CMK (cell line): ENCODE data around the gene C20orf141.

Source experiments
- DNase-seq: peaks from one replicate; pipeline ENCODE4 v3.0.0-alpha.2; 2010; ENCODE audit warnings: low read depth

C20orf141 gene

GRCh38 chr20:2849529-2849928, 34.7 kb downstream of the C20orf141 start:
- DNase-seq = no peak

GRCh38 chr20:2851086-2851485, 36.3 kb downstream of the C20orf141 start:
- DNase-seq = no peak

- DNase-seq = no peak
These were observed 43.8 kb downstream of the C20orf141 start for GRCh38 chr20:2858591-2858990.

- DNase-seq = no peak
These were observed 44.7 kb downstream of the C20orf141 start for GRCh38 chr20:2859330-2860121.

GRCh38 chr20:2864626-2865025, 49.8 kb downstream of the C20orf141 start:
- no peak for DNase-seq

GRCh38 chr20:2865101-2865500, 50.3 kb downstream of the C20orf141 start:
- DNase-seq = no peak
